Measurements from ENCODE around the gene FXYD6. TPM values are rescaled to one million over a fixed set of nuclear protein-coding genes. Genes with fewer than 3 reads are reported as not detected.

FXYD6 gene
- polyA plus RNA-seq, 1 experiment: 21.4 TPM

- Histone ChIP-seq H3K27me3 (ENCODE audit: control insufficient read depth, insufficient read depth, low read length) (peaks cover 10% of the 10 kb centered on the region), H3K4me3 (ENCODE audit: low read depth, low read length) (no peak overlapping the region), H3K27ac (ENCODE audit: low read depth, low read length) (no peak overlapping the region), H3K9me3 (ENCODE audit: control insufficient read depth, insufficient read depth, low read length) (no peaks in the 10 kb centered on the region)
- CTCF ChIA-PET: interaction anchor here (0.6 to 3.1 kb wide), 4 partner anchors 8 to 95 kb away, joined by 3 to 18 read pairs (median 8); no protein-coding TSS in a partner anchor
- TF ChIP-seq CTCF (IDR thresholded peaks at IDR 0.05; ENCODE audit: low read depth, low read length): no peak
- no peak for DNase-seq (ENCODE audit: low read depth, low spot score)
- POLR2A ChIA-PET: no interaction called here
These were observed 24.6 kb downstream of the FXYD6 start for GRCh38 chr11:117851852-117852251.

GRCh38 chr11:117851106-117851505 lies 25.4 kb downstream of the FXYD6 start:
- CTCF ChIA-PET: interaction anchor here (0.6 to 3.1 kb wide), 4 partner anchors 7 to 96 kb away, joined by 3 to 18 read pairs (median 8); no protein-coding TSS in a partner anchor
- POLR2A ChIA-PET: no interaction called here
- peaks cover 7% of the 10 kb centered on the region for H3K27me3 ChIP-seq (ENCODE audit: control insufficient read depth, insufficient read depth, low read length)
- TF ChIP-seq CTCF (IDR thresholded peaks at IDR 0.05; ENCODE audit: low read depth, low read length): no peak
- DNase-seq (ENCODE audit: low read depth, low spot score): no peak
- H3K27ac ChIP-seq (ENCODE audit: low read depth, low read length): no peak overlapping the region
- H3K4me3 ChIP-seq (ENCODE audit: low read depth, low read length): no peak overlapping the region
- no peaks in the 10 kb centered on the region for H3K9me3 ChIP-seq (ENCODE audit: control insufficient read depth, insufficient read depth, low read length)

- Histone ChIP-seq H3K27me3 (ENCODE audit: control insufficient read depth, insufficient read depth, low read length) (peaks cover 7% of the 10 kb centered on the region), H3K4me3 (ENCODE audit: low read depth, low read length) (no peak overlapping the region), H3K9me3 (ENCODE audit: control insufficient read depth, insufficient read depth, low read length) (no peaks in the 10 kb centered on the region), H3K27ac (ENCODE audit: low read depth, low read length) (no peak overlapping the region)
- CTCF ChIA-PET: interaction anchor here (1.8 to 3.1 kb wide), 2 partner anchors 97 kb away, joined by 18 read pairs; no protein-coding TSS in a partner anchor
- POLR2A ChIA-PET: no interaction called here
- DNase-seq (ENCODE audit: low read depth, low spot score): no peak
- TF ChIP-seq CTCF (IDR thresholded peaks at IDR 0.05; ENCODE audit: low read depth, low read length): no peak
These were observed 26.6 kb downstream of the FXYD6 start for GRCh38 chr11:117849781-117850414.

- Histone ChIP-seq H3K27me3 (ENCODE audit: control insufficient read depth, insufficient read depth, low read length) (peaks cover 7% of the 10 kb centered on the region), H3K4me3 (ENCODE audit: low read depth, low read length) (no peak overlapping the region), H3K9me3 (ENCODE audit: control insufficient read depth, insufficient read depth, low read length) (no peaks in the 10 kb centered on the region), H3K27ac (ENCODE audit: low read depth, low read length) (no peak overlapping the region)
- ChIA-PET CTCF (interaction anchor here (0.6 to 8.9 kb wide), 34 partner anchors 9 to 400 kb away, joined by 3 to 256 read pairs (median 4); no protein-coding TSS in a partner anchor), POLR2A (no interaction called here)
- DNase-seq (ENCODE audit: low read depth, low spot score): peak; percentile 20
- TF ChIP-seq CTCF (IDR thresholded peaks at IDR 0.05; ENCODE audit: low read depth, low read length): peak; percentile 98
These were observed 32.6 kb downstream of the FXYD6 start for GRCh38 chr11:117843666-117844484.
